ENCODE results near the gene PHLDB3.

DNA sequence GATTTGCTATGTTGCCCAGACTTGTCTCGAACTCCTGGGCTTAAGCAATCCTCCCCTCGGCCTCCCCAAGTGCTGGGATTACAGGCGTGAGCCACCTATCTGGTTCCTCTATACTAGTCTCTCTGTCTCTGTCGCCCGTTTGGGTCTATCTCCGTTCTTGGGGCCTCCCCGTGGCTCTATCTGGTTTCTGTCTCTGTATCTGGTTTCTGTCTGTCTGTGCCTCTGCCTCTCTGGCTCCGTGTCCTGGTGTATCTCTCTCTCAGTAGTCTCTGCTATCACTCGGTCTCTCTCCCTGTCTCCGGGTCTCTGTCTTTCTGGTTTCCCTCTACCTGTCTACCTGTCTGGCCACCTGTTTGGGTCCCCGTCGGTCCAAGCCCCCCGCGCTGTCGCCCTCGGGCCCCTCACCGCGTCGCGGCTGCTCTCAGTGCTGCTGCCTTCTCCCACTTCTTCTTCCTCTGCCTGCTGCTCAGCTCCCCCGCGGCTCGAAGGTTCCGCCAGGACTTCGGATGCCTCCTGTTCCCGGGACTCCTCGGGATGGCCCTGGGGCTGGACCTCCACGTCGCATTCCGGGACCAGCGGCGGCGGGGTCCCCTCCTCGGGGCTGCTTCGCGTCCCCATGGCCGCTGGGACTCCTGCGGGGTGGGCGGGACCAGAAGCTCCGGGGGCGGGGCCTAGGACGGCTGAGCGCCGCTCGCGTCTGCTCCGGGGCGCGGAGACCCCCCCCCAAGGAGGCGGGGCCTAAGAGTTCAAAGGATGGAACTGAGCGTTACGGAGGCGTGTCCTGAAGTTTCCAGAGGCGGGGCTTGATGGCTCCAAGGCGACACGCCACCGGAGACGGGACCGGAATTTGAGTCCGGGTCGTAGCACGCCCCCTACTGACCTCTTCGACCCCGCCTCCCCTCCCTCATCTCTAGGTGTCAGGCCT lies 783 bp downstream of the PHLDB3 start:
- peak in 3 of 6 experiments; percentile 9 to 41 (median 29) for TF ChIP-seq CTCF (IDR thresholded peaks at IDR 0.05)
- no peak for TF ChIP-seq EP300 (IDR thresholded peaks at IDR 0.05)
- peak in 1 of 4 donors; percentile 51 for TF ChIP-seq POLR2A (IDR thresholded peaks at IDR 0.05)
